Liver (tissue), 9 donors: Measurements from ENCODE around the gene MAP2K7. TPM values are rescaled to one million over a fixed set of nuclear protein-coding genes. Genes with fewer than 3 reads are reported as not detected.

ENCODE experiments used
- DNase-seq: peaks from one replicate; pipeline ENCODE4 v3.0.0-alpha.2; 2017; ENCODE audit warnings: low spot score
- H3K27ac ChIP-seq, 2 donors: one replicate each; pipeline ENCODE4 v1.7.0; 2013; ENCODE audit warnings: inconsistent platforms in 2 of 2, low read length in 2 of 2, control low read depth in 1 of 2, low read depth in 1 of 2, mild to moderate bottlenecking in 1 of 2
- H3K27me3 ChIP-seq, 4 donors: one replicate each; pipeline versions ENCODE4 v1.6.1 to v1.7.0; 2013; ENCODE audit warnings: low read length in 3 of 4, inconsistent platforms in 1 of 4, mild to moderate bottlenecking in 1 of 4, moderate library complexity in 1 of 4; ENCODE audit not compliant: control insufficient read depth in 4 of 4, insufficient read depth in 4 of 4
- H3K36me3 ChIP-seq, 4 donors: one replicate each; pipeline versions ENCODE4 v1.6.1 to v1.7.0; 2013; ENCODE audit warnings: low read length in 3 of 4, mild to moderate bottlenecking in 3 of 4, low read depth in 1 of 4, moderate library complexity in 1 of 4; ENCODE audit not compliant: control insufficient read depth in 4 of 4, insufficient read depth in 3 of 4
- H3K4me1 ChIP-seq, 4 donors: one replicate each; pipeline versions ENCODE4 v1.6.1 to v1.7.0; 2013; ENCODE audit warnings: low read length in 3 of 4, mild to moderate bottlenecking in 3 of 4, moderate library complexity in 1 of 4; ENCODE audit not compliant: control insufficient read depth in 4 of 4, insufficient read depth in 4 of 4
- H3K4me3 ChIP-seq, 3 donors: one replicate each; pipeline versions ENCODE4 v1.6.1 to v1.7.0; 2013; ENCODE audit warnings: low read length in 3 of 3, control low read depth in 1 of 3, low read depth in 1 of 3, mild to moderate bottlenecking in 1 of 3
- H3K9ac ChIP-seq, 2 donors: one replicate each; pipeline ENCODE4 v1.7.0; 2013; ENCODE audit warnings: low read length in 2 of 2, mild to moderate bottlenecking in 2 of 2, moderate library complexity in 2 of 2, control low read depth in 1 of 2, low read depth in 1 of 2
- H3K9me3 ChIP-seq, 4 donors: one replicate each; pipeline versions ENCODE4 v1.6.1 to v1.7.0; 2013; ENCODE audit warnings: low read length in 3 of 4; ENCODE audit not compliant: control insufficient read depth in 4 of 4
- EGR1 ChIP-seq, 2 donors: IDR thresholded peaks; 2 replicates each; pipeline ENCODE4 v1.6.1; 2016 to 2018; ENCODE audit warnings: antibody characterized with exemption in 2 of 2, low read depth in 2 of 2
- FOXA1 ChIP-seq: IDR thresholded peaks from 2 replicates; pipeline ENCODE4 v1.6.1; 2016; ENCODE audit warnings: antibody characterized with exemption
- FOXA2 ChIP-seq: IDR thresholded peaks from 2 replicates; pipeline ENCODE4 v1.6.1; 2016; ENCODE audit warnings: antibody characterized with exemption
- GABPA ChIP-seq, 2 donors: IDR thresholded peaks in 1 of 2; conservative IDR thresholded peaks in 1 of 2; 2 replicates each; pipeline ENCODE4 v1.6.1; 2016; ENCODE audit warnings: antibody characterized with exemption in 2 of 2, mild to moderate bottlenecking in 1 of 2, moderate library complexity in 1 of 2
- HNF4A ChIP-seq, 2 donors: conservative IDR thresholded peaks; 2 replicates each; pipeline ENCODE4 v1.6.1; 2016; ENCODE audit warnings: antibody characterized with exemption in 2 of 2, mild to moderate bottlenecking in 2 of 2
- HNF4G ChIP-seq: IDR thresholded peaks from 2 replicates; pipeline ENCODE4 v1.6.1; 2016; ENCODE audit warnings: antibody characterized with exemption
- JUND ChIP-seq, 2 donors: IDR thresholded peaks; 2 replicates each; pipeline ENCODE4 v1.6.1; 2016; ENCODE audit warnings: antibody characterized with exemption in 2 of 2
- NR2F2 ChIP-seq: IDR thresholded peaks from 2 replicates; pipeline ENCODE4 v1.6.1; 2016; ENCODE audit warnings: antibody characterized with exemption
- RXRA ChIP-seq, 2 donors: IDR thresholded peaks; 2 replicates each; pipeline ENCODE4 v1.6.1; 2017 to 2018; ENCODE audit warnings: antibody characterized with exemption in 2 of 2, mild to moderate bottlenecking in 1 of 2
- SP1 ChIP-seq: IDR thresholded peaks from 2 replicates; pipeline ENCODE4 v1.6.1; 2018; ENCODE audit warnings: antibody characterized with exemption, mild to moderate bottlenecking
- TAF1 ChIP-seq: conservative IDR thresholded peaks from 2 replicates; pipeline ENCODE4 v1.6.1; 2016; ENCODE audit warnings: antibody characterized with exemption, mild to moderate bottlenecking
- YY1 ChIP-seq: IDR thresholded peaks from 2 replicates; pipeline ENCODE4 v1.6.1; 2016; ENCODE audit warnings: antibody characterized with exemption, mild to moderate bottlenecking
- WGBS: extraction: QIAGEN DNeasy Blood & Tissue Kit; methylation state at CpG from one replicate; pipeline ENCODE4 v1.1.7; 2013; 5-methylcytosine and 5-hydroxymethylcytosine counted together
- polyA plus RNA-seq, 2 donors: library from polyadenylated mRNA; stranded (reverse) in 1 of 2; unstranded in 1 of 2; fragments of 200-250 nt in 1 of 2; fragments of >200 nt in 1 of 2; fragmentation: Nextera tagmentation in 1 of 2; extraction: Ambion mirVana in 1 of 2; gene quantifications; one replicate each; pipeline versions ENCODE4 v1.2.1 to v1.2.3, GENCODE V29; 2013 to 2015
- total RNA-seq, 2 donors: library from RNA; depleted of rRNA; stranded (reverse); fragments of >200 nt; gene quantifications; one replicate each; pipeline ENCODE4 v1.2.3, GENCODE V29; 2014
- TF ChIP-seq, protein P1 (sequence below): IDR thresholded peaks from 2 replicates; pipeline ENCODE4 v1.6.1; 2016; ENCODE audit warnings: antibody characterized with exemption, mild to moderate bottlenecking
- TF ChIP-seq, protein P2 (sequence below): IDR thresholded peaks from 2 replicates; pipeline ENCODE4 v1.6.1; 2016; ENCODE audit warnings: antibody characterized with exemption
- TF ChIP-seq, protein P3 (sequence below): IDR thresholded peaks from 2 replicates; pipeline ENCODE4 v1.6.1; 2016; ENCODE audit warnings: antibody characterized with exemption
- TF ChIP-seq, protein P4 (sequence below): IDR thresholded peaks from 2 replicates; pipeline ENCODE4 v1.6.1; 2016; ENCODE audit warnings: antibody characterized with exemption
- donor health status: healthy.
- donor health status: healthy.
- donor health status: healthy.
- donor health status: healthy.
- donor health status: healthy.

The MAP2K7 gene
- total and polyA plus RNA-seq, 4 donors: 3.0 to 11.7 (median 9.5) TPM

DNA sequence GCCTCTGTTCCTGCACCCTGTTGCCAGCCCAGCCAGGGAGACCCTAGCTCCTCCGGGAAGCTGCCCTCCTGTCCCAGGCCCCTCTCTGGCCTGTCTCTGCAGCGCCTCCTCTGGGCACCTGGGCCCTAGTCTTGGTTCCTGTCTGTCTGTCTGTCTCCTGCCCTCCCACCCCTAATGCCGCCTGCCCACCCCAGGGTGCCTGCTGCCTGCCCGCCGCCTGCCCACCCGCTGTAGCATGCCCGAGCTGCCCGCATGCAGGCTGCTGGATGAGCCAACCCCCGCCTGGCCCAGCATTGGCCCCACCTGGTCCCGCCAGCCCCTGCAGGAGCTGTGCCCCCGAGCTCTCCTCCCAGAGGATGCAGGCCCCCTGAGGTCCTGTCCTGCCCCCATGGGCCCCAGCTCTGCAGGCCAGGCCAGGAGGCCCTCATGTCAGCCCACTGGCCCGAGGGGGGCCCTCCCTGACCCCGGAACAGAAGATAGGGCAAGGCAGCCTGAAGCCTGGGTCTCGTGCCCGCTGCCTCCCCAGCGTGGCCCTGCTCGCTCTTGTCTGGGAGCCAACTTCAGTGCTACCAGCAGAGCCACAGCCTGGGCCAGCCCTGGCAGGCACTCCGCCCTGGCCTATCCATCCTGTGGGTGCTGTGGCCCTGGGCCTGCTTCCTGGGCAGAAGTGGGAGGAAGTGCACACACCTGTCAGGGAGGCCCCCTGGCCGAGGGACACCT is 5.2 kb downstream of the MAP2K7 start:
- Histone ChIP-seq H3K9ac (no peak overlapping the region), H3K27ac (no peak overlapping the region), H3K4me1 (peaks cover 7 to 29% (median 13%) of the 10 kb centered on the region in 4 donors), H3K27me3 (no peaks in the 10 kb centered on the region), H3K9me3 (no peaks in the 10 kb centered on the region), H3K4me3 (no peak overlapping the region), H3K36me3 (peaks cover 0 to 27% (median 12%) of the 10 kb centered on the region in 4 donors)
- WGBS: 94% methylated on average over 19 of the region's 19 CpGs
- TF ChIP-seq, protein P1, sequence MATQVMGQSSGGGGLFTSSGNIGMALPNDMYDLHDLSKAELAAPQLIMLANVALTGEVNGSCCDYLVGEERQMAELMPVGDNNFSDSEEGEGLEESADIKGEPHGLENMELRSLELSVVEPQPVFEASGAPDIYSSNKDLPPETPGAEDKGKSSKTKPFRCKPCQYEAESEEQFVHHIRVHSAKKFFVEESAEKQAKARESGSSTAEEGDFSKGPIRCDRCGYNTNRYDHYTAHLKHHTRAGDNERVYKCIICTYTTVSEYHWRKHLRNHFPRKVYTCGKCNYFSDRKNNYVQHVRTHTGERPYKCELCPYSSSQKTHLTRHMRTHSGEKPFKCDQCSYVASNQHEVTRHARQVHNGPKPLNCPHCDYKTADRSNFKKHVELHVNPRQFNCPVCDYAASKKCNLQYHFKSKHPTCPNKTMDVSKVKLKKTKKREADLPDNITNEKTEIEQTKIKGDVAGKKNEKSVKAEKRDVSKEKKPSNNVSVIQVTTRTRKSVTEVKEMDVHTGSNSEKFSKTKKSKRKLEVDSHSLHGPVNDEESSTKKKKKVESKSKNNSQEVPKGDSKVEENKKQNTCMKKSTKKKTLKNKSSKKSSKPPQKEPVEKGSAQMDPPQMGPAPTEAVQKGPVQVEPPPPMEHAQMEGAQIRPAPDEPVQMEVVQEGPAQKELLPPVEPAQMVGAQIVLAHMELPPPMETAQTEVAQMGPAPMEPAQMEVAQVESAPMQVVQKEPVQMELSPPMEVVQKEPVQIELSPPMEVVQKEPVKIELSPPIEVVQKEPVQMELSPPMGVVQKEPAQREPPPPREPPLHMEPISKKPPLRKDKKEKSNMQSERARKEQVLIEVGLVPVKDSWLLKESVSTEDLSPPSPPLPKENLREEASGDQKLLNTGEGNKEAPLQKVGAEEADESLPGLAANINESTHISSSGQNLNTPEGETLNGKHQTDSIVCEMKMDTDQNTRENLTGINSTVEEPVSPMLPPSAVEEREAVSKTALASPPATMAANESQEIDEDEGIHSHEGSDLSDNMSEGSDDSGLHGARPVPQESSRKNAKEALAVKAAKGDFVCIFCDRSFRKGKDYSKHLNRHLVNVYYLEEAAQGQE: no peak
- TF ChIP-seq JUND (IDR thresholded peaks at IDR 0.05) (no peak), GABPA (IDR thresholded peaks at IDR 0.05 in 1 of 2, conservative IDR thresholded peaks at IDR 0.05 in 1 of 2) (no peak), YY1 (no peak), RXRA (IDR thresholded peaks at IDR 0.05) (no peak), EGR1 (IDR thresholded peaks at IDR 0.05; ENCODE audit: low read depth in 2 of 2) (no peak), FOXA1 (no peak), SP1 (no peak), FOXA2 (no peak), NR2F2 (no peak)
- TF ChIP-seq, protein P2, sequence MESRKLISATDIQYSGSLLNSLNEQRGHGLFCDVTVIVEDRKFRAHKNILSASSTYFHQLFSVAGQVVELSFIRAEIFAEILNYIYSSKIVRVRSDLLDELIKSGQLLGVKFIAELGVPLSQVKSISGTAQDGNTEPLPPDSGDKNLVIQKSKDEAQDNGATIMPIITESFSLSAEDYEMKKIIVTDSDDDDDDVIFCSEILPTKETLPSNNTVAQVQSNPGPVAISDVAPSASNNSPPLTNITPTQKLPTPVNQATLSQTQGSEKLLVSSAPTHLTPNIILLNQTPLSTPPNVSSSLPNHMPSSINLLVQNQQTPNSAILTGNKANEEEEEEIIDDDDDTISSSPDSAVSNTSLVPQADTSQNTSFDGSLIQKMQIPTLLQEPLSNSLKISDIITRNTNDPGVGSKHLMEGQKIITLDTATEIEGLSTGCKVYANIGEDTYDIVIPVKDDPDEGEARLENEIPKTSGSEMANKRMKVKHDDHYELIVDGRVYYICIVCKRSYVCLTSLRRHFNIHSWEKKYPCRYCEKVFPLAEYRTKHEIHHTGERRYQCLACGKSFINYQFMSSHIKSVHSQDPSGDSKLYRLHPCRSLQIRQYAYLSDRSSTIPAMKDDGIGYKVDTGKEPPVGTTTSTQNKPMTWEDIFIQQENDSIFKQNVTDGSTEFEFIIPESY: no peak
- TF ChIP-seq, protein P3, sequence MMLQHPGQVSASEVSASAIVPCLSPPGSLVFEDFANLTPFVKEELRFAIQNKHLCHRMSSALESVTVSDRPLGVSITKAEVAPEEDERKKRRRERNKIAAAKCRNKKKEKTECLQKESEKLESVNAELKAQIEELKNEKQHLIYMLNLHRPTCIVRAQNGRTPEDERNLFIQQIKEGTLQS: no peak
- TF ChIP-seq, protein P4, sequence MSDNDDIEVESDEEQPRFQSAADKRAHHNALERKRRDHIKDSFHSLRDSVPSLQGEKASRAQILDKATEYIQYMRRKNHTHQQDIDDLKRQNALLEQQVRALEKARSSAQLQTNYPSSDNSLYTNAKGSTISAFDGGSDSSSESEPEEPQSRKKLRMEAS: no peak
- no peak for DNase-seq

DNA sequence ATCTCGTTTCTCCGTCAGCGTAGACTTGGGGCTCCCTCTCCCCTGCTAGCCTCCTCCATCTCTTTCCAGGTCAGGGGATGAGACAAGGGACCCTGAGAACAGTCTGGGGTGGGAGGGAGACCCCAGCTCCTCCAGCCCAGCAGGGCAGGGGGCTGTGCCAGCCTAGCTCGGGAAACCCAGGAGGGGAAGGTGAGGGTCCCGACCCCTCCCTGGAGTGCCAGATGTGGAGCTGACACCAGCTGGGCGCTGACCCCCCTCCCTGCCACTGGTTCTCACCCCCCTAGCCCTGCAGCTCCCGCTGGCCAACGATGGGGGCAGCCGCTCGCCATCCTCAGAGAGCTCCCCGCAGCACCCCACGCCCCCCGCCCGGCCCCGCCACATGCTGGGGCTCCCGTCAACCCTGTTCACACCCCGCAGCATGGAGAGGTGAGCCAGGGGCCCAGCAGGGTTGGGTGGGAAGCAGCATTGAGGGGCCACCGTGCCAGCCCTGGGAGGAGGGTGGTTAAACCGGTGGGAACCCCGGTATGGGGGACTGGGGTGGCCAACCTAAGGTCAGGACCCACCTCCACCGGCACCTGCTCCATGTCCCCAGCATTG is 5.9 kb downstream of the MAP2K7 start:
- H3K9ac ChIP-seq: no peak overlapping the region
- H3K9me3 ChIP-seq: no peaks in the 10 kb centered on the region
- peaks cover 8 to 25% (median 11%) of the 10 kb centered on the region in 4 donors for H3K4me1 ChIP-seq
- no peak overlapping the region for H3K27ac ChIP-seq
- 92% methylated on average over 21 of the region's 21 CpGs for WGBS
- no peak for DNase-seq
- H3K27me3 ChIP-seq: no peaks in the 10 kb centered on the region
- no peak overlapping the region for H3K4me3 ChIP-seq
- TF ChIP-seq FOXA2 (no peak), RXRA (IDR thresholded peaks at IDR 0.05) (no peak), HNF4G (no peak), HNF4A (conservative IDR thresholded peaks at IDR 0.05) (no peak), SP1 (no peak), NR2F2 (no peak), FOXA1 (no peak), JUND (IDR thresholded peaks at IDR 0.05) (no peak), GABPA (IDR thresholded peaks at IDR 0.05 in 1 of 2, conservative IDR thresholded peaks at IDR 0.05 in 1 of 2) (no peak), TAF1 (no peak)
- TF ChIP-seq, protein P4: no peak
- TF ChIP-seq, protein P3: no peak
- TF ChIP-seq, protein P2: no peak
- peaks cover 0 to 27% (median 12%) of the 10 kb centered on the region in 4 donors for H3K36me3 ChIP-seq
